ENCODE data around the gene KCNMA1.

DNA sequence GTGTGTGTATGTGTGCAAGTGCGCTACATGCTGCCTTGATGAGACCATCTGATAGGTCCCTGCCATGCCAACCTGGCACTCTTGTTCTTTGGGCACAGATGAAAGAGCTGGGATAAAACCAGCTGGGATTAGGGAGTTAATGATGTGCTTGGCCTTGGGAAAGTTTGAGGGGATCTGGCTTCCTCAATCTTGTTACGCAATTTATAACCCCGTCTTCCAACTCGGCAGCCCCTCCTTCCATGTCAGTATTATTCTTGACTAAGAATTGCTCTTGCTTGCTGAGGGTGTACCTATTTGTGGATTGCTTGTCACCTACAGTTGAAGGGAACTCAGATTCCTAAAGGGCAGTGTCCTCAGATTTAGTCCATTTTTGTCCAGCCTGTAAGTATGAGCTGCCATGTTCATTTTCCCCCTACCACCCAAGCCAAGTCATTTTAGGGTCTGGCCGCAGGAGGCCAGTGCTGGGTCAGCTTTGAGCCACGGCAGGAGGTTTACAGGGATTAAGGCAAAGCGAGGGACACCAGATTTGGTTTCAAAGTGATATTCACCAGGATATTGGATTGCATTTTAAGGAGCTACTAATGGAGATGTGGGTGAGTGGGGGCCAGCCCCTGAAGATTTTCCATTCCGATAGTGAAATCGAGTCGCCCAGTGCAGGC lies 34.1 kb upstream of the KCNMA1 start:
- TF ChIP-seq CTCF (IDR thresholded peaks at IDR 0.05) (no peak), POLR2A (IDR thresholded peaks at IDR 0.05) (no peak)

Measured in vagina (tissue), 2 donors.